NCI-H146 (cell line): ENCODE results near the gene ADGRD1.
"Not testable (repeated sequence)": the region's sequence is repeated elsewhere in the genome, so short reads cannot be mapped to it uniquely, and the experiment has no call there.

Source experiments
- DNase-seq: peaks from one replicate; lab custom pipeline; 2025; lab: John Stamatoyannopoulos, UW

ADGRD1 gene

GRCh38 chr12:131121705-131122405, 168.1 kb downstream of the ADGRD1 start:
- no peak for DNase-seq

GRCh38 chr12:131122631-131123030, 168.9 kb downstream of the ADGRD1 start:
- DNase-seq, result no peak

- no peak for DNase-seq
Measured at GRCh38 chr12:131123817-131124216, 170.1 kb downstream of the ADGRD1 start.

GRCh38 chr12:131124487-131125280, 171.0 kb downstream of the ADGRD1 start:
- no peak for DNase-seq

GRCh38 chr12:131126662-131127173, 173.0 kb downstream of the ADGRD1 start:
- DNase-seq, result no peak

GRCh38 chr12:131128556-131128955, 174.8 kb downstream of the ADGRD1 start:
- DNase-seq, result no peak

- not testable (repeated sequence) for DNase-seq
Measured at GRCh38 chr12:131128966-131129619, 175.4 kb downstream of the ADGRD1 start.

- DNase-seq, result peak; percentile 14
Measured at GRCh38 chr12:131129839-131130238, 176.1 kb downstream of the ADGRD1 start.

- no peak for DNase-seq
Measured at GRCh38 chr12:131130311-131130911, 176.7 kb downstream of the ADGRD1 start.

- no peak for DNase-seq
Measured at GRCh38 chr12:131131077-131131807, 177.5 kb downstream of the ADGRD1 start.

GRCh38 chr12:131131808-131132117, 178.1 kb downstream of the ADGRD1 start:
- DNase-seq, result no peak

- peak; percentile 18 for DNase-seq
Measured at GRCh38 chr12:131132118-131132892, 178.6 kb downstream of the ADGRD1 start.

GRCh38 chr12:131133015-131133905, 179.6 kb downstream of the ADGRD1 start:
- DNase-seq, result no peak

GRCh38 chr12:131133994-131134393, 180.3 kb downstream of the ADGRD1 start:
- no peak for DNase-seq

GRCh38 chr12:131134523-131135310, 181.0 kb downstream of the ADGRD1 start:
- no peak for DNase-seq

GRCh38 chr12:131135311-131135785, 181.6 kb downstream of the ADGRD1 start:
- no peak for DNase-seq

- DNase-seq, result no peak
Measured at GRCh38 chr12:131135786-131136538, 182.3 kb downstream of the ADGRD1 start.

- no peak for DNase-seq
Measured at GRCh38 chr12:131136539-131136872, 182.8 kb downstream of the ADGRD1 start.
